Activated T-cell treated with anti-CD3 and anti-CD28 coated beads, Interleukin-2, amount 50 U/mL, for 4 hours (primary cell): Measurements from ENCODE around the gene UBE2C. TPM values are rescaled to one million over a fixed set of nuclear protein-coding genes. Genes with fewer than 3 reads are reported as not detected.
"Not testable (repeated sequence)": the region's sequence is repeated elsewhere in the genome, so short reads cannot be mapped to it uniquely, and the experiment has no call there.

Source experiments
- ATAC-seq, 2 donors: fragments of 200-7000 bp; cut with Tn5 transposase; one replicate each; pipeline ENCODE4 v1.10.0; 2021
- DNase-seq: peaks from one replicate; pipeline ENCODE4 v3.0.0-alpha.2; 2020
- H3K27me3 Mint-ChIP-seq: one replicate; pipeline ENCODE4 v1.8.0; 2021; ENCODE audit warnings: low read depth, mixed read lengths
- H3K36me3 Mint-ChIP-seq: one replicate; pipeline ENCODE4 v1.8.0; 2022; ENCODE audit warnings: mixed read lengths; ENCODE audit not compliant: insufficient read depth
- H3K4me1 Mint-ChIP-seq: one replicate; pipeline ENCODE4 v1.8.0; 2021; ENCODE audit warnings: low read depth, mixed read lengths
- H3K4me3 Mint-ChIP-seq: one replicate; pipeline ENCODE4 v1.8.0; 2021; ENCODE audit warnings: mild to moderate bottlenecking, moderate library complexity, mixed read lengths
- H3K9me3 Mint-ChIP-seq: one replicate; pipeline ENCODE4 v1.8.0; 2021; ENCODE audit warnings: mixed read lengths
- total RNA-seq, 3 donors: library from RNA; stranded (reverse); gene quantifications; one replicate each; pipeline ENCODE4 v1.2.1, GENCODE V29; 2021

Gene UBE2C
- total RNA-seq, 3 donors from 2014 or later, result 10.5 to 19.4 (median 18.4) TPM

- Mint-ChIP-seq H3K27me3 (peaks cover 2% of the 10 kb centered on the region), H3K4me3 (no peak overlapping the region), H3K36me3 (no peaks in the 10 kb centered on the region), H3K4me1 (peaks cover 11% of the 10 kb centered on the region), H3K9me3 (no peaks in the 10 kb centered on the region)
- DNase-seq, result no peak
- ATAC-seq, result no peak
Observed at GRCh38 chr20:45816951-45817350, 4.5 kb downstream of the UBE2C start.

- no peaks in the 10 kb centered on the region for H3K9me3 Mint-ChIP-seq
- no peaks in the 10 kb centered on the region for H3K36me3 Mint-ChIP-seq
- H3K27me3 Mint-ChIP-seq, result peaks cover 4% of the 10 kb centered on the region
- H3K4me3 Mint-ChIP-seq, result no peak overlapping the region
- H3K4me1 Mint-ChIP-seq, result peaks cover 11% of the 10 kb centered on the region
- DNase-seq, result no peak
- no peak for ATAC-seq
Observed at GRCh38 chr20:45817376-45818194, 5.1 kb downstream of the UBE2C start.

- ATAC-seq, result no peak
- Mint-ChIP-seq H3K4me1 (peaks cover 6% of the 10 kb centered on the region), H3K36me3 (no peaks in the 10 kb centered on the region), H3K27me3 (peaks cover 7% of the 10 kb centered on the region), H3K4me3 (no peak overlapping the region), H3K9me3 (no peaks in the 10 kb centered on the region)
- DNase-seq, result no peak
Observed at GRCh38 chr20:45818239-45818638, 5.8 kb downstream of the UBE2C start.

GRCh38 chr20:45819466-45819865 is 7.0 kb downstream of the UBE2C start:
- H3K27me3 Mint-ChIP-seq, result peaks cover 18% of the 10 kb centered on the region
- ATAC-seq (no peak), DNase-seq (no peak)
- peaks cover 8% of the 10 kb centered on the region for H3K4me1 Mint-ChIP-seq
- no peaks in the 10 kb centered on the region for H3K36me3 Mint-ChIP-seq
- H3K4me3 Mint-ChIP-seq, result no peak overlapping the region
- no peaks in the 10 kb centered on the region for H3K9me3 Mint-ChIP-seq

- Mint-ChIP-seq H3K36me3 (no peaks in the 10 kb centered on the region), H3K9me3 (no peaks in the 10 kb centered on the region), H3K27me3 (peaks cover 23% of the 10 kb centered on the region), H3K4me3 (no peak overlapping the region), H3K4me1 (peaks cover 10% of the 10 kb centered on the region)
- no peak for DNase-seq
- no peak for ATAC-seq
Observed at GRCh38 chr20:45821947-45822346, 9.5 kb downstream of the UBE2C start.

GRCh38 chr20:45822857-45823256 is 10.4 kb downstream of the UBE2C start:
- Mint-ChIP-seq H3K4me1 (peaks cover 10% of the 10 kb centered on the region), H3K36me3 (no peaks in the 10 kb centered on the region), H3K27me3 (peaks cover 23% of the 10 kb centered on the region), H3K9me3 (no peaks in the 10 kb centered on the region), H3K4me3 (no peak overlapping the region)
- DNase-seq (no peak), ATAC-seq (peak; percentile 17 to 20)

GRCh38 chr20:45823949-45824835 is 11.7 kb downstream of the UBE2C start:
- H3K9me3 Mint-ChIP-seq, result no peaks in the 10 kb centered on the region
- no peaks in the 10 kb centered on the region for H3K36me3 Mint-ChIP-seq
- DNase-seq, result peak; percentile 46
- peak overlapping the region; percentile 67 for H3K4me3 Mint-ChIP-seq
- peaks cover 10% of the 10 kb centered on the region for H3K4me1 Mint-ChIP-seq
- peak; percentile 83 to 86 for ATAC-seq
- peaks cover 23% of the 10 kb centered on the region for H3K27me3 Mint-ChIP-seq

- H3K4me3 Mint-ChIP-seq, result no peak overlapping the region
- peaks cover 20% of the 10 kb centered on the region for H3K27me3 Mint-ChIP-seq
- DNase-seq (no peak), ATAC-seq (no peak)
- no peaks in the 10 kb centered on the region for H3K36me3 Mint-ChIP-seq
- H3K4me1 Mint-ChIP-seq, result peaks cover 10% of the 10 kb centered on the region
- H3K9me3 Mint-ChIP-seq, result no peaks in the 10 kb centered on the region
Observed at GRCh38 chr20:45826381-45827019, 14.1 kb downstream of the UBE2C start.

GRCh38 chr20:45827030-45827652 is 14.7 kb downstream of the UBE2C start, which contains the start of gene TNNC2:
Gene TNNC2, minus strand, starts transcription at chr20:45827312. Its CDS starts 64 bp downstream, at chr20:45827248.
- DNase-seq (no peak), ATAC-seq (no peak)
- peaks cover 10% of the 10 kb centered on the region for H3K4me1 Mint-ChIP-seq
- no peaks in the 10 kb centered on the region for H3K9me3 Mint-ChIP-seq
- H3K4me3 Mint-ChIP-seq, result no peak within 1 kb of the TSS
- peaks cover 20% of the 10 kb centered on the region for H3K27me3 Mint-ChIP-seq
- H3K36me3 Mint-ChIP-seq, result no peaks in the 10 kb centered on the region

- ATAC-seq (no peak), DNase-seq (no peak)
- Mint-ChIP-seq H3K4me3 (no peak overlapping the region), H3K27me3 (peaks cover 18% of the 10 kb centered on the region), H3K9me3 (no peaks in the 10 kb centered on the region), H3K36me3 (no peaks in the 10 kb centered on the region), H3K4me1 (peaks cover 9% of the 10 kb centered on the region)
Observed at GRCh38 chr20:45827712-45828111, 15.3 kb downstream of the UBE2C start.

GRCh38 chr20:45828589-45828988 is 16.1 kb downstream of the UBE2C start:
- peaks cover 15% of the 10 kb centered on the region for H3K4me1 Mint-ChIP-seq
- ATAC-seq, result no peak
- no peak overlapping the region for H3K4me3 Mint-ChIP-seq
- H3K9me3 Mint-ChIP-seq, result no peaks in the 10 kb centered on the region
- H3K36me3 Mint-ChIP-seq, result no peaks in the 10 kb centered on the region
- H3K27me3 Mint-ChIP-seq, result peaks cover 13% of the 10 kb centered on the region
- DNase-seq, result no peak

- H3K27me3 Mint-ChIP-seq, H3K4me1 Mint-ChIP-seq, H3K4me3 Mint-ChIP-seq, DNase-seq, ATAC-seq, H3K9me3 Mint-ChIP-seq, H3K36me3 Mint-ChIP-seq: not testable (repeated sequence)
Observed at GRCh38 chr20:45829673-45830106, 17.2 kb downstream of the UBE2C start.

GRCh38 chr20:45832619-45833018 is 20.2 kb downstream of the UBE2C start:
- H3K9me3 Mint-ChIP-seq, result no peaks in the 10 kb centered on the region
- ATAC-seq, result no peak
- no peaks in the 10 kb centered on the region for H3K36me3 Mint-ChIP-seq
- peaks cover 6% of the 10 kb centered on the region for H3K4me1 Mint-ChIP-seq
- H3K27me3 Mint-ChIP-seq, result no peaks in the 10 kb centered on the region
- peak overlapping the region; percentile 80 for H3K4me3 Mint-ChIP-seq
- DNase-seq, result no peak
